ENCODE results near the gene ELN. TPM values are rescaled to one million over a fixed set of nuclear protein-coding genes. Genes with fewer than 3 reads are reported as not detected.

ELN gene
- total and polyA plus RNA-seq, 2 donors (not counting 3 experiments of a cell fraction or from before 2014, with no cell fraction given) = 1.7 to 2.6 TPM

DNA sequence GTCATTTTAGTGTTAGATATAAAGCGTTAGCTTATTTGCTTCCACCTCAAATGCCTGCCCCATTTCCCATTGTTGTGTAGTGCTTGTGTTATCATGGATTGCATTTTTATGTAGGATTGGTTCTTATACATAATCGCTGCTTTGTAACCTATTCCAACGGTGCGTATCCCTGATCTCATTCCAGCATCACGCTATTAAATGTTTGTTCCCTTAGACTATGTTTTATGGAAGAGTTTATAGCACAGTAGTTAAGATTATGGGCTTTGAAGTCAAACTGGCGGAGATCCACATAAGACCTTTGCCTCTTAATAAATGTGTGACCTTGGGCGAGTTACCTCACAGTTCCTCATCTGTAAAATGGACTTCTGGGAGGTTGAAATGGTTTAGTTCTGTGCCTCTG is 34.0 kb upstream of the ELN start:
- Histone ChIP-seq H3K9ac (replicated peaks; ENCODE audit: extremely low read depth, insufficient read depth, low read length) (no peak overlapping the region), H3K9me1 (replicated peaks; ENCODE audit: control insufficient read depth, extremely low read depth, insufficient read depth, low read length) (no peaks in the 10 kb centered on the region), H3K27ac (ENCODE audit: insufficient read depth, low read depth, low read length) (no peak overlapping the region), H3K9me3 (replicated peaks; ENCODE audit: control insufficient read depth, insufficient read depth, low read length) (no peaks in the 10 kb centered on the region), H3K4me1 (ENCODE audit: control insufficient read depth, extremely low read depth, insufficient read depth, low read length) (no peaks in the 10 kb centered on the region), H3K36me3 (ENCODE audit: control insufficient read depth in 2 of 2, extremely low read depth in 1 of 2, insufficient read depth in 2 of 2, low read length in 2 of 2) (no peaks in the 10 kb centered on the region), H3K79me2 (ENCODE audit: control insufficient read depth, insufficient read depth, low read length) (no peaks in the 10 kb centered on the region), H4K20me1 (replicated peaks; ENCODE audit: control insufficient read depth, extremely low read depth, insufficient read depth, low read length) (no peaks in the 10 kb centered on the region), H3K27me3 (ENCODE audit: control insufficient read depth in 2 of 2, insufficient read depth in 2 of 2, low read length in 2 of 2) (no peaks in the 10 kb centered on the region), H2AFZ (ENCODE audit: low read depth, low read length) (no peak overlapping the region), H3K4me2 (ENCODE audit: insufficient read depth, low read length) (no peak overlapping the region), H3K4me3 (replicated peaks in 1 of 3; ENCODE audit: insufficient read depth in 1 of 3, low read depth in 1 of 3, low read length in 3 of 3) (no peak overlapping the region)
- intact Hi-C loops (cut with micrococcal nuclease) = no loop called here
- dilution Hi-C loops (cut with MboI; ENCODE audit: extremely low pct_ligation_motif_present, low sequenced_read_pairs) = no loop called here
- FAIRE-seq (no peak), DNase-seq (ENCODE audit: low read depth, low spot score) (no peak)
- ChIA-PET POLR2A (no interaction called here), CTCF (no interaction called here)
- no peak for TF ChIP-seq EZH2 (IDR thresholded peaks at IDR 0.05; ENCODE audit: borderline replicate concordance, low read depth, low read length, severe bottlenecking)
- BruUV-seq (replicated peaks) = no TSS peak

DNA sequence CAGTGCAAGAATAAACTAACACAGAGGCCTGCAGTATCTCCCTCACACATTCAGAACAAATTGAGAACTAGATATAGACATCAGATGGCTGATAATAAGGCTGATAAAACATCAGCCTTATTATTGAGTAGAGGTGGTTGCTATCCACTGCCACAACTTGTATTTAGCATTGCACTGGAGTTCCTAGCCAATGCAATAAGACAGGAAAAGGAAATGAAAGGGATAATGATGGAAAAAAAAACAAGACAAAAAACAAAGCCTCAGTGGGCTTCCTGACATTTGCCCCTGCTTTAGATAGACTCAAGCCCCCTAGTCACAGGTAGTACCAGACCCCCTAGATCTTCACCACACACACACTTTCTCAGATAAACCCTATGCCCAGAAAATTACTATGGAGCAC is 33.2 kb upstream of the ELN start:
- H3K27ac ChIP-seq (ENCODE audit: insufficient read depth, low read depth, low read length) = no peak overlapping the region
- FAIRE-seq = no peak
- no peak for TF ChIP-seq POLR2AphosphoS5 (IDR thresholded peaks at IDR 0.05; ENCODE audit: insufficient read depth, low read depth, low read length)
- no peak for TF ChIP-seq GATA2 (IDR thresholded peaks at IDR 0.05; ENCODE audit: insufficient read depth, insufficient read length, low read depth, low read length)
- TF ChIP-seq POLR2A (IDR thresholded peaks at IDR 0.05; ENCODE audit: low read depth, low read length) = no peak
- no peak for TF ChIP-seq JUN (IDR thresholded peaks at IDR 0.05; ENCODE audit: borderline replicate concordance, insufficient read depth, insufficient read length, low read depth)
- TF ChIP-seq MYC (IDR thresholded peaks at IDR 0.05; ENCODE audit: low read depth, low read length) = no peak
- TF ChIP-seq, protein P1, sequence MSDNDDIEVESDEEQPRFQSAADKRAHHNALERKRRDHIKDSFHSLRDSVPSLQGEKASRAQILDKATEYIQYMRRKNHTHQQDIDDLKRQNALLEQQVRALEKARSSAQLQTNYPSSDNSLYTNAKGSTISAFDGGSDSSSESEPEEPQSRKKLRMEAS (IDR thresholded peaks at IDR 0.05; ENCODE audit: insufficient read depth, insufficient read length) = no peak
- TF ChIP-seq FOS (IDR thresholded peaks at IDR 0.05; ENCODE audit: borderline replicate concordance, insufficient read depth, low read length) = no peak
- TF ChIP-seq, protein P2, sequence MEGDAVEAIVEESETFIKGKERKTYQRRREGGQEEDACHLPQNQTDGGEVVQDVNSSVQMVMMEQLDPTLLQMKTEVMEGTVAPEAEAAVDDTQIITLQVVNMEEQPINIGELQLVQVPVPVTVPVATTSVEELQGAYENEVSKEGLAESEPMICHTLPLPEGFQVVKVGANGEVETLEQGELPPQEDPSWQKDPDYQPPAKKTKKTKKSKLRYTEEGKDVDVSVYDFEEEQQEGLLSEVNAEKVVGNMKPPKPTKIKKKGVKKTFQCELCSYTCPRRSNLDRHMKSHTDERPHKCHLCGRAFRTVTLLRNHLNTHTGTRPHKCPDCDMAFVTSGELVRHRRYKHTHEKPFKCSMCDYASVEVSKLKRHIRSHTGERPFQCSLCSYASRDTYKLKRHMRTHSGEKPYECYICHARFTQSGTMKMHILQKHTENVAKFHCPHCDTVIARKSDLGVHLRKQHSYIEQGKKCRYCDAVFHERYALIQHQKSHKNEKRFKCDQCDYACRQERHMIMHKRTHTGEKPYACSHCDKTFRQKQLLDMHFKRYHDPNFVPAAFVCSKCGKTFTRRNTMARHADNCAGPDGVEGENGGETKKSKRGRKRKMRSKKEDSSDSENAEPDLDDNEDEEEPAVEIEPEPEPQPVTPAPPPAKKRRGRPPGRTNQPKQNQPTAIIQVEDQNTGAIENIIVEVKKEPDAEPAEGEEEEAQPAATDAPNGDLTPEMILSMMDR (IDR thresholded peaks at IDR 0.05; ENCODE audit: extremely low read depth in 1 of 2, insufficient read depth in 1 of 2, low read depth in 1 of 2, low read length in 2 of 2) = no peak
- TF ChIP-seq EZH2 (IDR thresholded peaks at IDR 0.05; ENCODE audit: borderline replicate concordance, low read depth, low read length, severe bottlenecking) = no peak

More for the DNA sequence above, 33.2 kb upstream of the ELN start:
- no TSS peak for BruUV-seq (replicated peaks)
- no peak overlapping the region for H3K4me3 ChIP-seq (replicated peaks in 1 of 3; ENCODE audit: insufficient read depth in 1 of 3, low read depth in 1 of 3, low read length in 3 of 3)
- no peaks in the 10 kb centered on the region for H3K9me3 ChIP-seq (replicated peaks; ENCODE audit: control insufficient read depth, insufficient read depth, low read length)
- intact Hi-C loops (cut with micrococcal nuclease) = no loop called here
- dilution Hi-C loops (cut with MboI; ENCODE audit: extremely low pct_ligation_motif_present, low sequenced_read_pairs) = no loop called here
- no peaks in the 10 kb centered on the region for H3K9me1 ChIP-seq (replicated peaks; ENCODE audit: control insufficient read depth, extremely low read depth, insufficient read depth, low read length)
- H3K4me2 ChIP-seq (ENCODE audit: insufficient read depth, low read length) = no peak overlapping the region
- no peak overlapping the region for H2AFZ ChIP-seq (ENCODE audit: low read depth, low read length)
- H3K79me2 ChIP-seq (ENCODE audit: control insufficient read depth, insufficient read depth, low read length) = no peaks in the 10 kb centered on the region
- POLR2A ChIA-PET = no interaction called here
- H3K9ac ChIP-seq (replicated peaks; ENCODE audit: extremely low read depth, insufficient read depth, low read length) = no peak overlapping the region
- H3K27me3 ChIP-seq (ENCODE audit: control insufficient read depth in 2 of 2, insufficient read depth in 2 of 2, low read length in 2 of 2) = no peaks in the 10 kb centered on the region
- no peaks in the 10 kb centered on the region for H4K20me1 ChIP-seq (replicated peaks; ENCODE audit: control insufficient read depth, extremely low read depth, insufficient read depth, low read length)
- H3K4me1 ChIP-seq (ENCODE audit: control insufficient read depth, extremely low read depth, insufficient read depth, low read length) = no peaks in the 10 kb centered on the region
- no peak for DNase-seq (ENCODE audit: low read depth, low spot score)
- H3K36me3 ChIP-seq (ENCODE audit: control insufficient read depth in 2 of 2, extremely low read depth in 1 of 2, insufficient read depth in 2 of 2, low read length in 2 of 2) = no peaks in the 10 kb centered on the region
- CTCF ChIA-PET = no interaction called here

Measured in endothelial cell of umbilical vein (primary cell).